Measurements from ENCODE around the gene SLC39A11.

Gene SLC39A11

GRCh38 chr17:72870367-72870985 lies 222.0 kb downstream of the SLC39A11 start:
- H3K4me3 ChIP-seq (ENCODE audit: low read depth, low read length): no peak overlapping the region
- DNase-seq (ENCODE audit: low read depth): no peak

GRCh38 chr17:72869630-72870029 lies 222.9 kb downstream of the SLC39A11 start:
- no peak overlapping the region for H3K4me3 ChIP-seq (ENCODE audit: low read depth, low read length)
- DNase-seq (ENCODE audit: low read depth): no peak

DNA sequence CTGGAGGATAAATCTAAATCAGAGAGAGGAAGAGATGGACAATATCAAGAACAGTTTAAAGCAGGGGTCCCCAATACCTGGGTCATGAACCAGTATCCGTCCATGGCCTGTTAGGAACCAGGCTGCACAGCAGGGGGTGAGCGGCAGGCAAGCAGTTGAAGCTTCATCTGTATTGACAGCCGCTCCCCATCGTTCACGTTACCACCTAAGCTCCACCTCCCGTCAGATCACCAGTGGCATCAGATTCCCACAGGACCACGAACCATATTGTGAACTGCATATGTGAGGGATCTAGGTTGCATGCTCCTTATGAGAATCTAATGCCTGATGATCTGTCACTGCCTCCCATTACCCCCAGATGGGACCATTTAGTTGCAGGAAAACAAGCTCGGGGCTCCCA lies 226.5 kb downstream of the SLC39A11 start:
- H3K4me3 ChIP-seq (ENCODE audit: low read depth, low read length): no peak overlapping the region
- DNase-seq (ENCODE audit: low read depth): no peak

- no peak for DNase-seq (ENCODE audit: low read depth)
- no peak overlapping the region for H3K4me3 ChIP-seq (ENCODE audit: low read depth, low read length)
Observed at GRCh38 chr17:72863526-72864211, 228.8 kb downstream of the SLC39A11 start.

DNA sequence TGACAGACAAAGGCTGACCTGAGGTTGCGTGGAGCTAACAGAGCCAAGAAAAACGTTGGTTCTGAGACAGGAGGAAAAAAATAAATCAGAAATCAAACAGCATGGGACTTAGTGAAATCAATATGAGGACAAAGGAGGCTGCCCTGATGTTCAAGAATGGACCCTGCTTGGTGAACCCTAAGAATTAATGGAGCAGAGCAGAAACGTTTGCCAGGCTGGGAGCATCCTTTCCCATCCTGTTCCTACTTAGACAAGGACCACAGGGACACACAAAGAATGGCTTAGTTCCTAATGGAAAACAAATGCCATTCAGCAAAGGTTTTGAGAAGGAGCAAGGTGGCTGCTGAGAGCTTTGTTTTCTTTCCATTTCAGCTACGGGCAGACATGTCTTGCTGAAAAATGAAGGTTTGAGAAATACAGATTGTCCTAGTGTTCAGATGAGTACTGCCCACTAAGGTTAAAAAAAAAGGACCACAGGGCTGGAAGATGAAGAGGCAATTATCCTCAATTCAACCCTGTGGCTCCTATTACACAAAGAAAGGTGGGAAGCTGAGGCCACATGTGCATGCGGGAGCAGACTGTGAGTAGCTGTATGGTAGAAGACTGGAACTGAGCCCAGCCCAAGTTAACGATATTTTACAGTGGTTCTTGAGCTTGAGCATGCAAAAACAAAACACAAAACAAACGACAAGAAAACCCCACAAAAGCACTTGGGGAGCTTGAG lies 230.1 kb downstream of the SLC39A11 start:
- DNase-seq (ENCODE audit: low read depth): no peak
- no peak overlapping the region for H3K4me3 ChIP-seq (ENCODE audit: low read depth, low read length)

GRCh38 chr17:72861811-72862210 lies 230.7 kb downstream of the SLC39A11 start:
- DNase-seq (ENCODE audit: low read depth): no peak
- no peak overlapping the region for H3K4me3 ChIP-seq (ENCODE audit: low read depth, low read length)

GRCh38 chr17:72860778-72861177 lies 231.7 kb downstream of the SLC39A11 start:
- DNase-seq (ENCODE audit: low read depth): no peak
- no peak overlapping the region for H3K4me3 ChIP-seq (ENCODE audit: low read depth, low read length)

DNA sequence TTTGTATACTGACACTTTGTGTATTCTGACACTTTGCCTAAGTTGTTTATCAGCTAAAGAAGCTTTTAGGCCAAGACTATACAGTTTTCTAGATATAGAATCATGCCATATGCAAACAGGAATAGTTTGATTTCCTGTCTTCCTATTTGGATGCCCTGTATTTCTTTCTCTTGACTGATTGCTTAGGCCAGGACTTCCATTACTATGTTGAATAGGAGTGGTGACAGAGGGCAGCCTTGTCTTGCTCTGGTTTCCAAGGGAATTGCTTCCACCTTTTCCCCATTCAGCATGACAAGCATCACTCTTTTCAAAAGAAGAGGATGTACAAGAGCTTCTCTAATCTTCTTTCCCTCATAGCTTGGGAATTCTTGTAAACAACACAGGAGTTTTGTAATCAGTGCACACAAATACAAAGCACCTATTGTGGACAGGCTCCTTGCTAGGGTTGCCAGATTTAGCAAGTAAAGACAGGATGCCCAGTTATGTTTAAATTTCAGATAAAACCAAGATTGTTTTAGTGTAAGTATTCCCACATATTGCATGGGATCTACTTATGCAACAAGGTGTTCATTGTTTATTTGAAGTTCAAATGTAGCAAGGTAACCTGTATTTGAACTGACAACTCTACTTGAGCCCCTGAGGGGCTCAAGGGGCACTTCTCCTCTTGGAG lies 233.5 kb downstream of the SLC39A11 start:
- no peak for DNase-seq (ENCODE audit: low read depth)
- H3K4me3 ChIP-seq (ENCODE audit: low read depth, low read length): no peak overlapping the region

- no peak overlapping the region for H3K4me3 ChIP-seq (ENCODE audit: low read depth, low read length)
- DNase-seq (ENCODE audit: low read depth): no peak
Observed at GRCh38 chr17:72853440-72854415, 238.8 kb downstream of the SLC39A11 start.

DNA sequence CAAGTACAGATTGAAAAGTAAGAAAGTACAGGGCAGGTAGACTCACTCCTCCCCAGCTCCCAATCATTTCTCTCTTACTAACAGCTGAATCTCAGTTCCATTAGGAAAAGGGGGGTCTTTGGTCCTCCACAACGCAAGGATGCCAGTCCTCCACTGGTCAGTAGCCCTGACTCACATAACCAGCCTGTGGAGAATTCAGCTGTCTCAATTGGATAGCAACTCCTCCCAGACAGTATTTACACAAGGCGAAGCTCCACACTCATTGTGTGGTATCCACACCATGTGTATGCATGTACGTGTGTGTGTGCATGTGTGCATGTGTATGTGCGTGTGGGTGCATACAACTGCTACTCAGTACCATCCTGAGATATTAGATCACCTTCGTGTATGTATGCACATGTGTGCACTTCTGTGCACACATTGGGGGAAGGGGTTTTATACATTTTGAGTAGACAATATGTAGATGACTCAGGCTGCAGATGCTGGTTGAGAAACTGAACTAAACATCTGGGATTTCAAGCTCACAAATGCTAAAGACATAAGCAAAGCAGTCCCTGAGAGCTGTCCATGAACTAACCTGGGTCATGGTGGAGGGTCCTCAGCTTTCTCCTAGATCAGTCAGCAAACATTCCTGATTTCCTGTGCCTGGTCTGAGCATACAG lies 240.1 kb downstream of the SLC39A11 start:
- no peak for DNase-seq (ENCODE audit: low read depth)
- H3K4me3 ChIP-seq (ENCODE audit: low read depth, low read length): no peak overlapping the region

DNA sequence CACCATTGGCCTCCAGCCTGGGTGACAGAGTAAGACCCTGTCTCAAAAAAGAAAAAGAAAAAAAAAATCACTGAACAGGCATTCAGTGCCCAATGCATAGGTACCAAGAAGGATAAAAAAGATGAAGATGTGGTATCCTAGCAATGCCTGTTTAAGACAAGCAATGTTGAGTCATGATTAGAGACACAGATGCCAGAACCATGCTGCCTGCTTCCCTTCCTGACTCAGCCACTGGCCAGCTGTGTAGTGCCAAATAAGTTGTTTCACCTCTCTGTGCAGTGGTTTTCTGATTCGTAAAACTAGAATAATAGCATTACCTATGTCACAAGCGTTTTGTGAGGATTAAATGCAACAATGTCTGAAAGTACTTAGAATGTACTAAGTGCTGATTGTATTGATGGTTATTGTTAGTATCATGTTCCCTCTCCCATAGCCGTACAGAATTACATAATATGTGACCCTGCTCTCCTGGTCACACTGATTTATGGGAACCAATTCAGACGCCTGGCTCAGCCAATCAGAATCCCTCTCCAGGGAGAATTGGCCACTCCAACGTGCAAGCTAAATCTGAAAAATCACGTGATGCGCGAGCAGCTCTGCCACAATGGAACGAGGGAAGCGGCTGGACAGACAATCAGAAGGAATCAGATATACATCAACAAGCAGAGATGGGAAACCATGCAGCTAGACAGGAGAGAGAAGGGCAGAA lies 241.9 kb downstream of the SLC39A11 start:
- peak; percentile 14 for DNase-seq (ENCODE audit: low read depth)
- no peak overlapping the region for H3K4me3 ChIP-seq (ENCODE audit: low read depth, low read length)

DNA sequence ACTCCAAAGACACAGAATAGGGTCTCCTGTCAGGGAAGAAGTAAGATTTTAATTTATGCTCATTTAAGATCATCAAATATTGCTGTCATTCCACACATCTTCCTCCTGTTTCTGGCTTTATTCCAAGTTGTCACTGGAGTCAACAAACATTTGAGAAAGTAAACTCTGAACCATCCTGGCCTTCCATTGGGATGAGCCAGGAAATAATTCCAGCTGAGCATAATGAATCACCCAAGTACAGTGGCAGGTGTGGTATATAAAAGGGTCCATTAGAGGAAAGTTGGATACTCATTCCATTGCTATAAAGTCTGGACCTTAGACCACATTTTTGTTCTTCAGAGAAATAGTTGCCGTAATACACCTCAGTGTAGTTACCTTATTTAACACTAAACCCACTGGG lies 246.1 kb downstream of the SLC39A11 start:
- no peak overlapping the region for H3K4me3 ChIP-seq (ENCODE audit: low read depth, low read length)

GRCh38 chr17:72843591-72843990 lies 248.9 kb downstream of the SLC39A11 start:
- no peak for DNase-seq (ENCODE audit: low read depth)
- no peak overlapping the region for H3K4me3 ChIP-seq (ENCODE audit: low read depth, low read length)

More for the DNA sequence above, 246.1 kb downstream of the SLC39A11 start:
- no peak for DNase-seq (ENCODE audit: low read depth)

- no peak overlapping the region for H3K4me3 ChIP-seq (ENCODE audit: low read depth, low read length)
- no peak for DNase-seq (ENCODE audit: low read depth)
Observed at GRCh38 chr17:72840019-72840418, 252.5 kb downstream of the SLC39A11 start.

GRCh38 chr17:72839131-72839725 lies 253.3 kb downstream of the SLC39A11 start:
- no peak for DNase-seq (ENCODE audit: low read depth)

DNA sequence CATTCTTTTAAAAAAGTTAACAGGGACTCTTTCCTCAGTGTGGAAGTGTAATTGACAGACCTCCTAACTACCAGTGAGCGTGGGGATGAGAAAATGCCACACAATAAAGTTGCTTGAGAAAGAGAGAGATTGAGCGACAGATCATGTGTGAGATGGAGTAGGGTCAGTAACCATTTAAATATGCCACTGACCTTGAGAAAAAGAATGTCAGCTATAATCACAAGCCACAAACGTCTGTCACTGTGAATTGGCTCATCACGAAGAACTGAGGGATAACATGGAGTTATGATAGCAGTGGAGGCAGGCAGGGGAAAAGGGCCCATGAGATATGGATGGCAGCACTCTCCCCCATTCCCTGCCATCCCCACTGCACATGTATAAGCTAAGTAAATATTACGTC lies 253.9 kb downstream of the SLC39A11 start:
- no peak overlapping the region for H3K4me3 ChIP-seq (ENCODE audit: low read depth, low read length)
- no peak for DNase-seq (ENCODE audit: low read depth)

More at GRCh38 chr17:72839131-72839725, 253.3 kb downstream of the SLC39A11 start:
- H3K4me3 ChIP-seq (ENCODE audit: low read depth, low read length): no peak overlapping the region

- DNase-seq (ENCODE audit: low read depth): no peak
- no peak overlapping the region for H3K4me3 ChIP-seq (ENCODE audit: low read depth, low read length)
Observed at GRCh38 chr17:72838068-72838467, 254.4 kb downstream of the SLC39A11 start.

GRCh38 chr17:72837335-72837734 lies 255.2 kb downstream of the SLC39A11 start:
- no peak overlapping the region for H3K4me3 ChIP-seq (ENCODE audit: low read depth, low read length)
- DNase-seq (ENCODE audit: low read depth): no peak
